ENCODE results near the gene INTS7.

GRCh38 chr1:211973541-211973940 is 61.8 kb downstream of the INTS7 start:
- TF ChIP-seq, protein P1, sequence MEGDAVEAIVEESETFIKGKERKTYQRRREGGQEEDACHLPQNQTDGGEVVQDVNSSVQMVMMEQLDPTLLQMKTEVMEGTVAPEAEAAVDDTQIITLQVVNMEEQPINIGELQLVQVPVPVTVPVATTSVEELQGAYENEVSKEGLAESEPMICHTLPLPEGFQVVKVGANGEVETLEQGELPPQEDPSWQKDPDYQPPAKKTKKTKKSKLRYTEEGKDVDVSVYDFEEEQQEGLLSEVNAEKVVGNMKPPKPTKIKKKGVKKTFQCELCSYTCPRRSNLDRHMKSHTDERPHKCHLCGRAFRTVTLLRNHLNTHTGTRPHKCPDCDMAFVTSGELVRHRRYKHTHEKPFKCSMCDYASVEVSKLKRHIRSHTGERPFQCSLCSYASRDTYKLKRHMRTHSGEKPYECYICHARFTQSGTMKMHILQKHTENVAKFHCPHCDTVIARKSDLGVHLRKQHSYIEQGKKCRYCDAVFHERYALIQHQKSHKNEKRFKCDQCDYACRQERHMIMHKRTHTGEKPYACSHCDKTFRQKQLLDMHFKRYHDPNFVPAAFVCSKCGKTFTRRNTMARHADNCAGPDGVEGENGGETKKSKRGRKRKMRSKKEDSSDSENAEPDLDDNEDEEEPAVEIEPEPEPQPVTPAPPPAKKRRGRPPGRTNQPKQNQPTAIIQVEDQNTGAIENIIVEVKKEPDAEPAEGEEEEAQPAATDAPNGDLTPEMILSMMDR (conservative IDR thresholded peaks at IDR 0.05; ENCODE audit: low read length), result no peak
- TF ChIP-seq EZH2phosphoT487 (IDR thresholded peaks at IDR 0.05; ENCODE audit: borderline replicate concordance), result no peak
